Activated T-helper 9 cell treated with anti-CD3 and anti-CD28 coated beads, Interleukin-2, amount 50 U/mL, for 16 hours (primary cell): ENCODE results near the gene LRRC36.
A peak's percentile ranks its signal among the peaks of the same experiment; 100 is the strongest.

ENCODE experiments used
- DNase-seq: peaks from one replicate; pipeline ENCODE4 v3.0.0-alpha.2; 2020; ENCODE audit warnings: low read depth

LRRC36 gene, protein sequence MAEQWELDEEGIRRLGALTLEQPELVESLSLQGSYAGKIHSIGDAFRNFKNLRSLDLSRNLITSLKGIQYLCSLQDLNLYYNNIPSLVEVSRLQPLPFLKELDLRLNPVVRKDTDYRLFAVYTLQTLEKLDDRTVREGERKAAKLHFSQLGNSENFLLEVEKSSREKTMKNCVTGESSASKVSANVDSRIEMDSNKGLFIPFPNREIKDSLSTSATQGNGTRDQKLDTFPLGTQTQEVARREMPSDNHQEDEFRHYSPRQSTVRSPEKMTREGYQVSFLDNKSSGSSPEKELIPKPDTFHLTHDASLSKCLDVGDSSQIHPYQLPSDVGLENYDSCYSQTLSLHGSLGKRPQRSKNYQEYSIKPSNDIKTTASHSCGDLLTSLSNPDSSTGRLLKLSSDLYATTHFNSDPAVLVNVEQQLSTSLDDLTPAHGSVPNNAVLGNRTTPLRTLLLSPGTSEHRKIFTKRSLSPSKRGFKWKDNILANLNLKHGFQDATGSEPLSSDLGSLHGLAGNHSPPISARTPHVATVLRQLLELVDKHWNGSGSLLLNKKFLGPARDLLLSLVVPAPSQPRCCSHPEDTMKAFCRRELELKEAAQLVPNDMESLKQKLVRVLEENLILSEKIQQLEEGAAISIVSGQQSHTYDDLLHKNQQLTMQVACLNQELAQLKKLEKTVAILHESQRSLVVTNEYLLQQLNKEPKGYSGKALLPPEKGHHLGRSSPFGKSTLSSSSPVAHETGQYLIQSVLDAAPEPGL

DNA sequence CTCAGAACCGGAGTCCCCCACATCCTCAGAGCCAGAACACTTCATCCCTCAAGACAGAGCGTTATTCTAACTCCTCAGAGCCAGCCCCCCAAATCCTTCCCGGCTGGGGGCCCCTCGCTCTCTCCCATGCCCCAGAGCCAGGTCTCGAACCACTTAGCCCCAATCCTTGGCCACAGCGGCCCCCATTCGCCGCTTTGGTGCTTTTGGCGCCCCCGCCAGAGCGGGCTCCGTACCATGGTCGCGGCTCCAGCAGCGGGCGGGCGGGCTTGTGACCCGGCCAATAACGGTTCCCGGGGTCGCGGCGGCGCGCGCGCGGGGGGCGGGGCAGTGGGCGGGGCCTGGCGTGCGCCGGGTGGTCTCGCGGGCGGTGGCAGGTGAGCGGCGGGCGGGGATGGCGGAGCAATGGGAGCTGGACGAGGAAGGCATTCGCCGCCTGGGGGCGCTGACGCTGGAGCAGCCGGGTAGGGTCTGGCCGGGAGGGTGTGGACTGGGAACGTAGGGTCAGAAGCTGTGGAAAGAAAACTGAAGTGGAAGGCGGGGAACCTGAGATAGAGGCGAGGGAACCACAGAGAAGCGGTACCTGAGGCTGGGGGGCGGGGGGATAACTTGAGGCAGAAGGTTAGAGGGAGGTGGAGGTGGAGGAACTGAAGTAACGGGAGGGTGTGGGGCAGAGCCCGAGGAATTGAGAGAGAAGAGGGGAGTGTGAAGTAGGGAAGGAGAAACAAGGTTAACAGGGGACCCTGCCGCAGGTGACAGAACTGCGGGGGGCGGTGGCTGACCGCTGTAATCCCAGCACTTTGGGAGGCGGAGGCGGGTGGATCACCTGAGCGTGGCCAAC lies at the start of gene LRRC36, which contains the start of gene KCTD19:
Gene LRRC36 (plus strand): TSS at position 344 of the 838 bp plus-strand sequence. CDS start 48 bp downstream, at position 392.
Gene KCTD19 (minus strand): TSS at position 270 of the 838 bp plus-strand sequence. CDS start 34 bp downstream, at position 236.
- peak; percentile 30 for DNase-seq

DNA sequence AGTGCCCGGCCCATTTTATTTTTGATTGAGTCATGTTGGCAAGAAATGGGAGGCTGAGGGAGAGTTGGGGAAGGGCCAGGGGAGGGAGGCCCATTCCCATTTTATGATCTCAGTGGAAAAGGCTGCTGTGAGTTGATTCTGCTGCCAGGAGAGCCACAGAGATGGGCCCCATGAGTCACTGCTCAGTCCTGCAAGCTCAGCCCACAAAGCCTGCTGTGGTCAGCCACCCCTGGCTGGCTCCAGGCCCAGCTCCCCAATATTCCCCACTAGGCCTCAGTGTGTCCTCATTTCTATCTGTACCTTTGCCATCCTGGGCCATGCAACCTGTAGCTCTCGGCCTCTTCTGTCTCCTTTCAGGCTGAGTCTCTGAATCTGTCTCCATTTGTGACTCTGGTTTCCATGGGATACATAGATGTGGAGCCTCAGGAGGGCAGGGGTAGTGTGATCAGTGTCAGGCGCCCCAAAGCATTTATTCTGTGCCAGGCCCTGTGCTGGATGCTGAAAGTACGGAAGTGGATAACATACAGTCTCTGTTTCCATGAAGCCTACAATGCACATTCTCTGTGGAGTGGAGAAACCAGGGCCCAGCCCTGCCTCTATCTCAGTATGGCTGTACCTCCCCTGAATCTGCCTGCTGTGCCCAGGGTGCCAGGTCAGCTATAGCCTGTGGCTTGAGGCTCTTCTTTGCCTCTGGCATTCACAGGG lies 49.2 kb upstream of the LRRC36 start:
- no peak for DNase-seq

DNA sequence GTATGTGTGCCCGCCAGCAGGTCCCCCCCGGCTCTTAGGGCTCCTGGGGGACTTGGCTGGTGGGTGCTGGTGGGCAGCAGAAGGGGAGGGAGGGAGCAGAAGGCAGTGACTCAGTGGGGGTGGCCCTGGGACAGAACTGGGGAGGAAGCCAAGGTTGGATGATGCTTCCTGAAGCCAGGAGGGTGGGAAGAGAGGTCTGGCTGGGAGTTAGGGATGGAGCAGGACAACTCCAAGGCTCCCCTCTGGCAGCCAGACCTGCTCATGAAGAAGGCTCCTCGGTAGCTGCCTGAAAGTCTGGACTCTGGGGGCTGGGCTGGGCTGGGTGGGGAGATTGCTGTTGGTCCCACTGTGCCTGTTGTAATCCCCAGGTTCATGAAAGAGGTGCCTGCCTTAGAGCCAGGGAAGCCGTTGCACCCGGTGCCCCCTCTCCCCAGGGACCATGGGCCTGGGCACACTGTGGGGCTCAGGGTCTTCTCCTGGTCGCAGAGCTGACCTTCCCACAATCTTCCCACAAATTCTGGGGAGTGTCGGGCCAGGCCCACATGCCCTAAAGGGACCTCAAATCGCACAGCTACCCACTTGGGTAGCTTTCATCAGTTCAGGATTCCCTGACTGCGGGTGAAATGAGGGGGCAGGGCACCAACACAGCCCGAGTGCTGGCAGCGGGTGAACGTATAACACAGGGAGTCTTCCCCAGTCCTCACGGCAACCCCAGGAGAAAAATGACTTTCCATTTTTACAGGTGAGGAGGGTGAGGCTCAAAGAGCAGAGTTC lies 48.4 kb upstream of the LRRC36 start:
- no peak for DNase-seq

DNA sequence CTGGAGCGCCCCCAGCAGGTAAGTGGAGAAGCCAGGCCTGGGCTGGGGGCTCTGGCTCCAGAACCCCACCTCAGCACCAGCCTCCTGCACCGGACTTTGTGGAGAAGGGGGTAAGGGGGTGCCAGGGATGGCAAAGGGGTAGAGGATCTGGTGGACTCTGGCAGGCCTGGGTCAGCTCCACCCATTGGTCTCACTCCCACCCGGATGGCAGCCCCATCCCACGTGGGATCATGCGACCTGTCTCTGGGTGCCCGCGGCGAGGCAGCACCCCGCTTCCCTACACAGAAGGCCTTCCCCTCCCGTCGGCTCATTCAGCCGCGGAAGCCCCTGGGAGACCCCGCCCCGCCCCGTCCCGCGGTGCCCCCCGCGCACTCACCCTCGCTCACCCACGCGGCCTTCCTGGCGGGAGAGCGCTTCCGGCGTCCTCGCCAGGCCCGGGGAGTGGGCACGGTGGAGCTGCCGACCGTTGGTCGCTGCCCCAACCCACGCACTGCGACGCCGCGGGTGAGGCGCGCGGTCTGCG lies 47.8 kb upstream of the LRRC36 start:
- DNase-seq, result peak; percentile 13

DNA sequence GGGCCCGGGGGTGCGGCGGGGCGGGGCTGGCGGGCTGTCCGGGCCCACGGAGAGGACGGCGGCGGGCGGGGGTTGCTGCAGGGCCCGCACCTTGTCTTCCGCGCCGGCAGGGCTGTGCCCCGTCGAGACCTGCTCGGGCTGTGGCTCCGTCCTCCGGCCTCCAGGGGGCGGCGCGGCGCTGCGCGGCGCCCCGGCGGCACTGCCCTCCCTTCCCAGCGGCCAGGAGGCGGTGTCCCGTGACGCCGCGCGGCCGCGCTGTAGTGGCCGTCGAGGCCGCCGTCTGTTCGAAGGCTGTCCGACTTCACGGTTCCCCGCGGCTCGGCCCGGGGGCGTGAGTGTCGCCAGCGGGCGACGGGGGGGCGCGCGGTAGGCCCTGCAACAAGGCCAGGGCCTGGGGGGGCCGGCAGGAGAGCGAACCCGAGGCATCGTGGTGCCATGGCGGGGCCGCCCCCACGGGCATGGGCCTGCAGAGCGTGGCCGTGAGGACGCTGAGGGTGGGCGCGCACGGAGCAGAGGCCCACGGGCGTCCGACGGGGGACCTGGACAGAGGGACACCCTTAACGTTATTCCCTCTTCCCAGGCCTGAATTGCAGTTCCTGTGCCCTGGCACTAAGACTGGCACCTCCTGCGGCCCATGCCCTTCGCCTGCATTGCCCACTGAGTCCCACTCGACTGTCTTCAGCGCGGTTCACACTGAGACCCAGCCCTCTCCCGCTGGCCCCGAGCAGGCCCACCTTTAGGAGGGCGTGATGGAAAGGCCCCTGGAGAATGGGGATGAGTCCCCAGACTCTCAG lies 47.1 kb upstream of the LRRC36 start, which contains the start of gene PLEKHG4:
Gene PLEKHG4 (plus strand): TSS at position 237 of the 794 bp plus-strand sequence. CDS start 513 bp downstream, at position 750.
- peak; percentile 77 for DNase-seq

DNA sequence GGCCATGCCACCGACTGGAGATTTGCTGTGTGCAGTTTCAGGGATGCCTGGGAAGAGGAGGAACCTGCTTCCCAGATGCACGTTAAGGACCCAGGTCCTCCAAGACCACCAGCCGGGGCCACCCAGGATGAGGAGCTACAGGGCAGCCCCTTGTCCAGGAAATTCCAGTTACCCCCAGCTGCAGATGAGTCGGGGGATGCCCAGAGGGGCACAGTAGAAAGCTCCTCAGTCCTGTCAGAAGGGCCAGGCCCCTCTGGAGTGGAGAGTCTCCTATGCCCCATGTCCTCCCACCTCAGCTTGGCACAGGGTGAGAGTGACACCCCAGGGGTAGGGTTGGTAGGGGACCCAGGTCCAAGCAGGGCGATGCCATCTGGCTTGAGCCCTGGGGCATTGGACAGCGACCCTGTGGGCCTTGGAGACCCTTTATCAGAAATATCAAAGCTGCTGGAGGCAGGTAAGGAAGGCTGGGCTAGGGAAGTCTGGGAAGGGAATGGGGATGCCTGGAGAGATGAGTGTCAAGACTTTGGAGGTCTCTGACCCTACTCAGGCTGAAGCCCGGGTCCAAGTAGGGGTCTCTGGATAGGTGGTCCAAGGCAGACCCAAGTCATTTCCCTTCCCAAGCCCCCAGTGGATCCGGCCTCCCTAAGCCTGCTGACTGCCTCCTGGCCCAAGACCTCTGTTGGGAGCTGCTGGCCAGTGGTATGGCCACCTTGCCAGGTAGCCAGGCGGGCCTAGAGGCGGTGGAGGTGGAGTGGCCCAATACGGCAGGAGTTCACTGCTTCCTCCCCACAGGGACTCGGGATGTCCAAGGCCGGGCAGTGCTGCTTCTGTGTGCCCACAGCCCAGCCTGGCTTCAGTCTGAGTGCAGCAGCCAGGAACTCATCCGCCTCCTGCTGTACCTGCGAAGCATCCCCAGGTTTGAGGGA lies 46.3 kb upstream of the LRRC36 start:
- no peak for DNase-seq

DNA sequence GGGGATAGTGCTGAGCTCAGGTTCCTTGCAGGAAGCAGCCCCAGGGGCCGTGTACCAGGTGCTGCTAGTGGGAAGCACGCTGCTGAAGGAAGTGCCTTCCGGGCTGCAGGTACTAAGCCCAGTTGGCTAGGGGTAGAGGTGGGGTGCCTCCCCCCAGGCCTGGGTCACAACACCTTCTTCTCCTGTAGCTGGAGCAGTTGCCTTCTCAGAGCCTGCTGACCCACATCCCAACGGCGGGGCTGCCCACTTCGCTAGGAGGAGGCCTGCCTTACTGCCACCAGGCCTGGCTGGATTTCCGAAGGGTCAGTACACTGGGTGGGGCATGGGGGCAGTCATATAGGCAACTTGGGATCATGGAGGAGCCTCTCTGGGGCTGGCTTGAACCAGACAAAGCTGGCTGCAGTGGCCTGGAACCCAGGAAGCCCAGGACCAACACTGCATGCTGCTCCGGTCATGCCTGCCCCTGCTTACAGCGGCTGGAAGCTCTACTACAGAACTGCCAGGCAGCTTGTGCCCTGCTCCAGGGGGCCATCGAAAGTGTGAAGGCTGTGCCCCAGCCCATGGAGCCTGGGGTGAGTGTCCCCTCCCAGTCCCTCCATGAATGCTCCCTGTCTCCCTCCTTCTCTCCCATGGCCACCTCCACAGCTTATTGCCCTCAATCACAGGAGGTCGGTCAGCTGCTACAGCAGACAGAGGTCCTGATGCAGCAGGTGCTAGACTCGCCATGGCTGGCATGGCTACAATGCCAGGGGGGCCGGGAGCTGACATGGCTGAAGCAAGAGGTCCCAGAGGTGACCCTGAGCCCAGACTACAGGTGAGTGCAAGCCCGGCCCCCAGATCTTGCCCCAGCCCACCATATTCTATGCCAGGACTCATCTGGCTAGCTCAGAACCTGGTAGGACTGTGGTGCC lies 44.8 kb upstream of the LRRC36 start:
- no peak for DNase-seq

DNA sequence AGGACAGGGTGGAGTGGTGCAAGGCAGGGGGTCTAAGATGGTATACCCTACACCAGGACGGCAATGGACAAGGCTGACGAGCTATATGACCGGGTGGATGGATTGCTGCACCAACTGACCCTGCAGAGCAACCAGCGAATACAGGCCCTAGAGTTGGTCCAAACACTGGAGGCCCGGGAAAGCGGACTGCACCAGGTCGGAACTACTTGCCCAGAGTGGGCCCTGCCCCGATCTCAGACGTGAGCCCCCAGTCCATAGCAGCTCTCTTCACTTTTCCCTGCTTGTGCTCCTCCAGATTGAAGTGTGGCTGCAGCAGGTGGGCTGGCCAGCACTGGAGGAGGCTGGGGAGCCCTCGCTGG lies 44.2 kb upstream of the LRRC36 start:
- DNase-seq, result no peak

DNA sequence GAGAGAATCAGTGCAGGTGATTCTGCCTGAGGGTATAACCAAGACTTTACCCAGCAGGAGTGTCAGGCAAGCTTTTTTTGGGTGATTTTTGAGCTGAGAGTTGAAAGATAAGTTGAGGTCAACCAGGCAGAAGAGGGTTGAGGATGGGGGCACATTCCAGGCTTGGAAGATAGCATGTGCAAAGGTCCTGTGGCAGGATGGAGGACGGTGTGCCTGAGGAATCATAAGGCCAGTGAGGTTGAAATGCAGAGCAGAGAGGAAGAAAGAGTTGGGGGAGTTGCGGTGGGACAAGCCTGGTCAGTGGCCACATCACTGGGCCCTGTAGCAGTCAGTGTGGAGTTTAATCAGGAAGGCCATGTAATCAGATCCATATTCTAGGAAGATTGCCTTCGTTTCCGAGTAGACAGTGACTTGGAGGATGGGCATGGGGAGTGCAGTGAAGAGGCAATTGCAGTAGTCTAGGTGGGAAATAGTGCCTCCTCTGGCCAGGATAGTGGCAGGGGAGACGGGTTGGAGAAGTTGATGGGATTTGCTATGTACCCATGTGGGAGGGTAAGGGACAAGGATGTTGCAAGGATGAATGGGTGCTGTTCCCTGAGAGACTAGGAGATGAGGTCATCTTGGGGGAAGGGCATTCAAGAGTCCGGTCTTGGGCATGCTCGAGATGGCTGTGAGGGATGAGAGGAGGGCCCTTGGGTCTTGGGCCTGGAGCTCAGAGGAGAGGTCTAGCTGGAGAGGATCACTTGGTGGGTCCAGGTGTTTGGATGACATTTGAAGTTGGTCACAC lies 43.4 kb upstream of the LRRC36 start:
- no peak for DNase-seq

DNA sequence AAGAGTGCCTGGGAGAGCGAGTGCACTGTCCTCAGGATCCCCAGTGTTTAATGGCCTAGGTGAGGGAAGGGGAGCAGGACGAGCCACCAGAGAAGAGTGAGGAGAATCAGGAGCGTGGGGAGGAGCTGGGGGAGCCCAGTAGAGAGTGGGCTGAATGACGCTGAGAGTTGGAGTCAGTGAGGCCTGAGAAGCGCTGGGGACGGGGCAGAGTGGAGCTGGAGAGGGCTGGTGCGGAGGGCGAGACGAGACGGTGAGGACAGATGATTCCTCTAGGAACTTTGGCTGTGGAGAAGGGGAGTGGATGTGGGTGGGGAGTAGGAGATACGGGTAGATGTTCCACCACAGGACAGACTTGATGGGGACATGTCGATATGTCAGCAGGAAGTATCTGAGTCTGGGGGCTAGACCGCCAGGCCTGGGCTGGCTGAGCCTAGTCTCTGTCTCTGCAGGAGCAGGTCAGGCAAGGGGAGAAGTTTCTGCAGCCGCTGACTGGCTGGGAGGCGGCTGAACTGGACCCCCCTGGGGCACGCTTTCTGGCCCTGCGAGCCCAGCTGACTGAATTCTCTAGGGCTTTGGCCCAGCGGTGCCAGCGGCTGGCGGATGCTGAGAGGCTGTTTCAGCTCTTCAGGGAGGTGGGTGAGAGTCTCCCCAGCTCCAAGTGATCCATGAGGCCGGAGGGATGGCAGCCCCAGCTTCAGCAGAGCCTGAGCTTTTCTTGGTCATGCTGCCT lies 42.6 kb upstream of the LRRC36 start:
- DNase-seq, result no peak

DNA sequence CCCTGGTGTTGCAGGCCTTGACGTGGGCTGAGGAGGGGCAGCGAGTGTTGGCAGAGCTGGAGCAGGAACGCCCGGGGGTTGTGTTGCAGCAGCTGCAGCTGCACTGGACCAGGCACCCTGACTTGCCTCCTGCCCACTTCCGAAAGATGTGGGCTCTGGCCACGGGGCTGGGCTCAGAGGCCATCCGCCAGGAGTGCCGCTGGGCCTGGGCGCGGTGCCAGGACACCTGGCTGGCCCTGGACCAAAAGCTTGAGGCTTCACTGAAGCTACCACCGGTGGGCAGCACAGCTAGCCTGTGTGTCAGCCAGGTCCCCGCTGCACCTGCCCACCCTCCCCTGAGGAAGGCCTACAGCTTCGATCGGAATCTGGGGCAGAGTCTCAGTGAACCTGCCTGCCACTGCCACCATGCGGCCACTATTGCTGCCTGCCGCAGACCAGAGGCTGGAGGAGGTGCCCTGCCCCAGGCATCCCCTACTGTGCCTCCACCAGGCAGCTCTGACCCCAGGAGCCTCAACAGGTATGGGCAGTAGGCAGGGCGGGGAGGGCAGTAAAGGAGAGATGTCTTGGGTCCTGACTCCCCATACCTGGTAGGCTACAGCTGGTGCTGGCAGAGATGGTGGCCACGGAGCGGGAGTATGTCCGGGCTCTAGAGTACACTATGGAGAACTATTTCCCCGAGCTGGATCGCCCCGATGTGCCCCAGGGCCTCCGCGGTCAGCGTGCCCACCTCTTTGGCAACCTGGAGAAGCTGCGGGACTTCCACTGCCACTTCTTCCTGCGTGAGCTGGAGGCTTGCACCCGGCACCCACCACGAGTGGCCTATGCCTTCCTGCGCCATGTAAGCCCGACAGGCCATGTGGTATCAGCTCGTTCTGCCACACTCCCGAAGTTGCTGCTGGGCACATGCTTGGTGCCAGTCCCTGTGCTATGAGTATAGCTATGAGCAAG lies 41.6 kb upstream of the LRRC36 start:
- no peak for DNase-seq

DNA sequence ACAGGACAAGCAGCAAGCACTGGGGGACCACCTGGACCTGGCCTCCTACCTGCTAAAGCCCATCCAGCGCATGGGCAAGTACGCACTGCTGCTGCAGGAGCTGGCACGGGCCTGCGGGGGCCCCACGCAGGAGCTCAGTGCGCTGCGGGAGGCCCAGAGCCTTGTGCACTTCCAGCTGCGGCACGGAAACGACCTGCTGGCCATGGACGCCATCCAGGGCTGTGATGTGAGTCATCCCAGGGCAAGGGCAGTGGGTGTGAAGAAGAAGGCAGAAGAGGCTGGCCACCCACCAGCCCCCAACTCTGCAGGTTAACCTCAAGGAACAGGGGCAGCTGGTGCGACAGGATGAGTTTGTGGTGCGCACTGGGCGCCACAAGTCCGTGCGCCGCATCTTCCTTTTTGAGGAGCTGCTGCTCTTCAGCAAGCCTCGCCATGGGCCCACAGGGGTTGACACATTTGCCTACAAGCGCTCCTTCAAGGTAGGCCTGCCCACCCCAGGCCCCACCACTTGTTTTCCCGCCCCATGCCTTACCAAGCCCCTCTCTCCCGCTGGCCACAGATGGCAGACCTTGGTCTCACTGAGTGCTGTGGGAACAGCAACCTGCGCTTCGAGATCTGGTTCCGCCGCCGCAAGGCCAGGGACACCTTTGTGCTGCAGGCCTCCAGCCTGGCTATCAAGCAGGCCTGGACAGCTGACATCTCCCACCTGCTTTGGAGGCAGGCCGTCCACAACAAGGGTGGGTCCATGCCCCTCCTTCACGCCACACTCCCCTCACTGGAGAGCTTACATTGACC lies 40.0 kb upstream of the LRRC36 start:
- no peak for DNase-seq

DNA sequence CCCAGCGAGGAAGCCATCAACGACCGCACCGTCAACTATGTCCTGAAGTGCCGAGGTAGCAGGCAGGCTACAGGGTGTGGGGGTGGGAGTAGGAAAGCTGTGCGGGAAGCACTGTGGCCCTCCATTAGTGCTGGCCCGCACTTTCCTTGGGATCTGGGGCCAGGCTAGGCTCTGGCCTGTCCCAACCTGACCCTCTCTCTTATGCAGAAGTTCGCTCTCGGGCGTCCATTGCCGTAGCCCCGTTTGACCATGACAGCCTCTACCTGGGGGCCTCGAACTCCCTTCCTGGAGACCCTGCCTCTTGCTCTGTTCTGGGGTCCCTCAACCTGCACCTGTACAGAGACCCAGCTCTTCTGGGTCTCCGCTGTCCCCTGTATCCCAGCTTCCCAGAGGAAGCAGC lies 38.7 kb upstream of the LRRC36 start:
- DNase-seq, result no peak

DNA sequence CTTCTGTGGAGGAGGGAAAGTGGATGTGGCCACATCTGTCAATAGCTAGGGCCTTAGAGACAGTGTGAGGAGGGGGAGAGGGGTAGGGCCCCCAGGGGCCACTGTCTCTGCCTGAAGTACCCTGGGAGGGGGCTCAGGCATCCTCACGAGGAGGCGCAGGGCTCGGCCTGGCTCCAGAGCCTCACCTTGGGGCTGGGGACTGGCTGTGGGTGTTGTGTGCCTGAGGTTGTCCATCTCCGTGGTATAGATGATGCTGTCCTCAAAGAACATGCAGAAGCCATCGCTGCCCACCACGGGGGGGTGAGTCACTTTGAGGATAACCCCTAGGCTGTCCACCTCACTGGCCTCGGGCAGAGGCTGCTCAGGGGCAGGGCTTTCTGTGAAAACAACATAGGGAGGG lies 35.2 kb upstream of the LRRC36 start:
- DNase-seq, result no peak
